Hematopoietic multipotent progenitor cell treated with erythropoietin and hydrocortisone succinate and interleukin-3 and kit ligand, for 4 days (in vitro differentiated cells): ENCODE results near the gene OPCML.

Experiments
- DNase-seq: peaks from one replicate; pipeline ENCODE4 v3.0.0-alpha.2; 2015

OPCML gene

GRCh38 chr11:132519241-132519815 is 1013.0 kb downstream of the OPCML start:
- DNase-seq: no peak

DNA sequence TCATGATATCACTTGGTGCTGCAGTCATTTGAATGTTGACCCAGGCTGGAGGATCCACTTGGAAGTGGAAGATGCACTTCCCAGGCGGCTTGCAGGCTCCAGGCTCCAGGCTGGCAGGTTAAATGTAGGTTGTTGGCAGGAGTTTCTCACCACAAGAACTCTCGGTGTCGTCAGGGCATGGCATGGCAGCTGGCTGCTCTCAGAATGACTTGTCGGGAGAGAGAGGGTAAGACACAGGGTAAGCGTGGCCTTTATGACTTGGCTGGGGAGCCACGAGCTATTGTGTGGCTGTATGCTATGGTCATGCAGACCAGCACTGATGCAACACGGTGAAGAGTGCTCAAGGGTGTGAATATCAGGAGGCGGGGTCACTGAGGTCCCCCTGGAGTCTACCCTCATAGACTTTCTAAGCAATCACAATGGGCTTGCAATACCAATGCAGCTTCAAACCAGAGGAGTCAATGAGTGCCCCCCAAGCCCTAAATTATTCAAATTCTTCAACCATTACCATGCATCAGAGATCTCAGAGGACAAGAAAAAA is 1027.7 kb downstream of the OPCML start:
- DNase-seq: no peak

GRCh38 chr11:132501356-132501755 is 1030.9 kb downstream of the OPCML start:
- no peak for DNase-seq

DNA sequence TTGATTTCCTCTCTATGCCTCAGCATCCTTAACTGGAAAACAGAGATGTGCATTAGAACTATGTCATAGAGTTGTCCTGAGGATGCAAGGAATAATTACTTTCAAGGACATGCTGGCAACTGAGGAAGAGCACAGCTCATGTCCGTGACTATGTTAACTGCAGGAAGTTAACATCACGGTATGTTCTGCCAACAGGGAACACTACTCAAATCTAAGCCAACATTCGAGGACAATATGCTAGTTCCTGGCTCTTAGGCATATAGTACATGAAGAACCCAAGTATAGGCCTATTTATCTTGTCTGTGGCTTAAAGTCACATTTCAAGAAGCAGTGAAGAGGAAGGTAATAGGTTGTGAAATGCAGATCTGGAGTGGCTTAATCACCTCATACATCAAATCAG is 1032.6 kb downstream of the OPCML start:
- DNase-seq: no peak

DNA sequence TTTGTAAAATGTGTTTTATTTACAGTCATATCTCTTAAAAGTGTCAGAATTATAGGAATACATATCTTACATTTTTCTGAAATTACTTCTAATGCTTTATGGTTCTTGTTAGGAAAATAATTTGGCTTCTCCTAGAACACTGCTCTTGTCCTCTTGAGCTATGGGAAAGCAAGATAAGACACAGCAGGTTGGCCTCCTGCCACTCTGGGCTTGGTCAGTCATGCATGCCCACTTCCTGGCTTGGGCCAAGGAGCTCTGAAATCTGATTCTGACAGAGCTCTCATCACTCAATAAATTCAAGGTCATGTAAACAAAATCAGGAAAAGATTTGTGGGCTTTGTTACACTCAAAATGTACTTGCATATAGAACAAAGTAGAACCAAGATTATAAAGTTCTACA is 1036.0 kb downstream of the OPCML start:
- no peak for DNase-seq

DNA sequence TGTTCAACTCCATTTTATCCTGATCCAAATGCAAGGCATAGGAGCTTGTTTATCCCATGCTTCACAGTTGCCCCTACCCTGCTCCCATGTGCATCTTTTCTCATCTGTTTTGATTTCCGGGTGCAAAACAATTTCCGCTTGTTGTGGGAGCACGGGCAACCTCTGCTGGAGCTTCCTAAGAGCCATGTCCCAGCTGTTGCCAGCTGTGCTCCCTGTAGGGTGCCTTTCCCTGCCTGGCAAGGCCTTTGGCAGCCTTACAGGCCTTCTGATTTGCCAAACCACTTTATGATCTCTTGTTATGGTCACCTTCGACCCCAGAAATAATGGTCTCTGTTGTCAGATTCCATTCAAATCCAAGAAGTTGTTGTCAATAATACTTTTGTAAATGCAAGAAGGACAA is 1038.5 kb downstream of the OPCML start:
- no peak for DNase-seq

GRCh38 chr11:132490978-132491377 is 1041.3 kb downstream of the OPCML start:
- no peak for DNase-seq

GRCh38 chr11:132486060-132486459 is 1046.2 kb downstream of the OPCML start:
- no peak for DNase-seq

DNA sequence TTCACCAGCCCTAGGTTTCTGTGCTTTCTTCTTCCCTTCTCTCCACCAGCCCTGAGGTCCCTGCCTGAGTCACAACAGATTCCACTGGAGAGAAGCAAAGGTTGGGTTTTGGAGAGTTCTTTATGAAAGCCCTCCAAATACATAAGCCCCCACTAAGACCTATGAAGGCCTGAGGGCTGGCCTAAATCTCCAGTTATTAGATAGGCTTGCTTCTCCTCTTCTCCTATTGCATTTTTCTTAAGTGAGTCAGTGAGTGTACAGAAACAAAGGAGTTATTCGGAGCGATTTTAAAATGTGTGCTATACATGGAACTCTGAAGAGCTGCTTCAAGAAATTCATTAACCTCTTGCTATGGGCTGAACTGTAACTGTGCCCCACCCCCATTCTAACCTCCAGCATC is 1057.3 kb downstream of the OPCML start:
- DNase-seq: no peak

GRCh38 chr11:132472411-132473172 is 1059.7 kb downstream of the OPCML start:
- no peak for DNase-seq

GRCh38 chr11:132471466-132471865 is 1060.8 kb downstream of the OPCML start:
- no peak for DNase-seq

DNA sequence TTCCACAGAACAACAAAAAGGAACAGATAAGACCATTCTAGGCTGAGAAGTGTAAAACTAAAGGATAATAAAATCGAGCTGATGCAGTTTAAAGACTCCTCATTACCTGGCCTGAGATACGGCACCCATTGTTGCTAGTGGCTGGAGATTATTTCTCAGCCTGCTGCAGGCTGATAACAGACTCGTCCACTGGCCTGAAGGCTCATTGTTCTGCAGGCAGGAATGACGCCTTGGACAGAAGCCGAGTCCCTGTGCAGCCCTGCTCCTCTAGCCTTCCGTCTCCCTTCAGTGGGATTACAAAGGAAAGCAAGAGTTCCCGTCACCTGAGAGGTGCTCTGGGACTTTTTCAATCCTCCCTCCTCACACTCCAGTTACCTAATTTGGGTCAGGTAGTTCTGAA is 1065.3 kb downstream of the OPCML start:
- no peak for DNase-seq

- no peak for DNase-seq
Measured at GRCh38 chr11:132464939-132465338, 1067.4 kb downstream of the OPCML start.

- DNase-seq: no peak
Measured at GRCh38 chr11:132464003-132464342, 1068.3 kb downstream of the OPCML start.

GRCh38 chr11:132463295-132464002 is 1068.9 kb downstream of the OPCML start:
- DNase-seq: no peak

- no peak for DNase-seq
Measured at GRCh38 chr11:132459736-132460135, 1072.6 kb downstream of the OPCML start.

GRCh38 chr11:132457445-132457844 is 1074.9 kb downstream of the OPCML start:
- DNase-seq: no peak

DNA sequence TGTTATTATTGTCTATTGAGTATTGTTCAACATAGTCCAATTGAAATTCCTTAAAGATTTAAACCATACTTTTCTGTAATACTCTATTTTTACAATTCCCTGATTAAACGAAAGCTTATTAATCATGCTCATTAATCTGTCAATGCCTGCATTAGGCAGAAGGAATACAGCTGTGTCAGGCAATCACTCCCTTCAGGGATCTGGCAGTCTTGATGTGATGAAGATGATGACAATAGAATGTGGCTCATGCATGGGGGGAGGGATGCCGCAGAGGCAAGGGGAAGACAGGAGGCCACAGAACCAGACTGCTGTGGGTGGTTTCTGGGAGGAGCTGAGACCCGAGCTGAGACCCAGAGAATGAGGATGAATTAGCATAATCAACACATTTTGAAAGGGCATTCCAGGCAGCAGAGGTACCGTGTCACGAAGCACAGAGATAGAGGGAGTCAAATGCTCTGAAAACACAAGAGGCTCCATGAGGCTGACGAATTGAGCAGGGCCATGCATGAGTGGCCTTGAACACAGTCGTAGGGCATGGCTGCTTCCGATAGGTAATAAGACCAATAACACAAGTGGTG is 1075.5 kb downstream of the OPCML start:
- DNase-seq: no peak

DNA sequence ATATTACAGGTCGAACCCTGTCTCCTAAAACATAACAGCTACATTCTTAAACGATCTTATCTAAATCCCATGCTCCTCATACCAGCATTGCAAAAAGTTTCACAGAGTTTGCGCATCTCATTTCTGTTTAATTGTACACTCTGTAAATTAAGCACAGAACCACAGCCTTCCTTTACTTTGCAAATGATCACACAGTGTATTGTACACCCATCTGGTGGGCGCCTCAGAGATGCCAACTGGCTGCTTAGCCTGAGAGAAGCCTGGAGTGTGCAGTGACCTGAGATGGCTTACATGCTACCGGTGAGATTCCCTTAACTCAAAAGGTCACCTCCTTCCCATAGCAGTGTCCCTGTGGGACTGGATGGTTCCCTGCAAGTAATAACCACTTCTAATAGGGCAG is 1077.3 kb downstream of the OPCML start:
- no peak for DNase-seq

GRCh38 chr11:132453406-132453805 is 1078.9 kb downstream of the OPCML start:
- DNase-seq: no peak

DNA sequence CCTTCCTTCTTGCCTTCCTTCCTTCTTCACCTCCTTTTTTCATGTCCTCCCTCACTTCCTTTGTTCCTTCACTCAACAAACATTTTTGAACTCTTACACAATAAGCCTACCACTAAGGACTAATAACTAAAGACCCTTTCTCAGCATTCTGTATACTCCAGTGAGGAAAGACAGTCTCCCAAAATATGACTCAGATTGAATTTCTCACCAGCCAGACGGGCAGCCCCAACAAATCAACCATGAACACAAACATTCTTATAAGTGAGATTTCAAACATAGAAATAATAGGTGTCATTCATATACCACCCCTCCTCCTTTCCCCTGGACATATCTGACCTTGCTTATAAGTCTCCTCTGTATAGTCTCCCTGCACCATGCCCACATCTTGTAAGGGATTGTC is 1079.7 kb downstream of the OPCML start:
- no peak for DNase-seq

- no peak for DNase-seq
Measured at GRCh38 chr11:132451942-132452601, 1080.2 kb downstream of the OPCML start.

DNA sequence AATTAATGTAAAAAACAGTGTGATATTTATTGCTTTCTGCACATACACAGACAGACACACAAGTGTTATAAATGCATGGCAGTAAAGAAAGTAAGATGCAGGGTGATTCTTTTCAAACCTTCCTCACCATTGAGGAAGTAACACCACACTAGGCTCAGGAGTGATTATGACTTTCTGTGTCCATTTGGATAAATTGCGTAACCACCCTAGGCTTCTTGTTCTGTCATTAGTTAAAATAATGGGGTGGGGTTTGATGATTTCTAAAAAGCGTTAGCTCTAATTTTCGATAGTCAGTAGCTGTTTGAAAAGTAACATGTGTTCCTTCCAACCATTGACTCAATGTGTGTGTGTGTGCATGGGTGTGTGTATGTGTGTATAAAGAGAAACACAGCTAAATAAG is 1081.7 kb downstream of the OPCML start:
- DNase-seq: no peak
